MCF 10A (cell line): ENCODE measurements around the gene TEDC2. TPM values are rescaled to one million over a fixed set of nuclear protein-coding genes. Genes with fewer than 3 reads are reported as not detected.
A peak's percentile ranks its signal among the peaks of the same experiment; 100 is the strongest.

Experiments
- BruUV-seq: library from RNA; stranded (reverse); fragments of 400-500 nt; replicated peaks from 2 replicates; lab custom pipeline; 2021; lab: Mats Ljungman, UMichigan
- CTCF ChIA-PET: fragments of 300-600 bp; sonication (Branson Sonifier 250); formaldehyde crosslinking; extraction: SDS; loops from one replicate; lab custom pipeline; 2021; ENCODE audit warnings: antibody characterized with exemption, inconsistent platforms; lab: Yijun Ruan, JAX
- POLR2A ChIA-PET: fragments of 300-600, 350-650 bp; sonication (Branson Sonifier 250); formaldehyde crosslinking; extraction: SDS; loops from one replicate; lab custom pipeline; 2020; ENCODE audit warnings: antibody characterized with exemption, inconsistent platforms; lab: Yijun Ruan, JAX
- DNase-seq: peaks from one replicate; pipeline ENCODE4 v3.0.0-alpha.2; 2018; ENCODE audit not compliant: unreplicated experiment
- H3K27ac Mint-ChIP-seq: one replicate; pipeline ENCODE4 v1.8.0; 2022; ENCODE audit warnings: mild to moderate bottlenecking, low read depth, mixed read lengths; ENCODE audit not compliant: unreplicated experiment
- H3K27me3 Mint-ChIP-seq: one replicate; pipeline ENCODE4 v1.8.0; 2022; ENCODE audit warnings: mixed read lengths; ENCODE audit not compliant: insufficient read depth, unreplicated experiment
- H3K36me3 Mint-ChIP-seq: one replicate; pipeline ENCODE4 v1.8.0; 2022; ENCODE audit warnings: mild to moderate bottlenecking, moderate library complexity, mixed read lengths; ENCODE audit not compliant: insufficient read depth, unreplicated experiment
- H3K4me1 Mint-ChIP-seq: one replicate; pipeline ENCODE4 v1.8.0; 2022; ENCODE audit warnings: mixed read lengths; ENCODE audit not compliant: insufficient read depth, unreplicated experiment
- H3K4me3 Mint-ChIP-seq: one replicate; pipeline ENCODE4 v1.8.0; 2022; ENCODE audit warnings: mild to moderate bottlenecking, moderate library complexity, mixed read lengths; ENCODE audit not compliant: unreplicated experiment
- H3K9me3 Mint-ChIP-seq: one replicate; pipeline ENCODE4 v1.8.0; 2022; ENCODE audit warnings: mixed read lengths; ENCODE audit not compliant: unreplicated experiment
- CTCF ChIP-seq: fragments of 200-600 bp; IDR thresholded peaks from one replicate; pipeline ENCODE4 v1.8.0; 2022; ENCODE audit warnings: antibody characterized with exemption, mild to moderate bottlenecking; ENCODE audit not compliant: unreplicated experiment
- intact Hi-C: fragments of 100-400 bp; cut with micrococcal nuclease; formaldehyde crosslinking; loops from 2 replicates; pipeline ENCODE4 v1.14.1; 2022
- total RNA-seq: library from RNA; stranded (reverse); gene quantifications from 2 replicates; pipeline ENCODE4 v1.2.3, GENCODE V29; 2022

TEDC2 gene
- total RNA-seq, 1 experiment from 2014 or later, result 6.9 TPM

DNA sequence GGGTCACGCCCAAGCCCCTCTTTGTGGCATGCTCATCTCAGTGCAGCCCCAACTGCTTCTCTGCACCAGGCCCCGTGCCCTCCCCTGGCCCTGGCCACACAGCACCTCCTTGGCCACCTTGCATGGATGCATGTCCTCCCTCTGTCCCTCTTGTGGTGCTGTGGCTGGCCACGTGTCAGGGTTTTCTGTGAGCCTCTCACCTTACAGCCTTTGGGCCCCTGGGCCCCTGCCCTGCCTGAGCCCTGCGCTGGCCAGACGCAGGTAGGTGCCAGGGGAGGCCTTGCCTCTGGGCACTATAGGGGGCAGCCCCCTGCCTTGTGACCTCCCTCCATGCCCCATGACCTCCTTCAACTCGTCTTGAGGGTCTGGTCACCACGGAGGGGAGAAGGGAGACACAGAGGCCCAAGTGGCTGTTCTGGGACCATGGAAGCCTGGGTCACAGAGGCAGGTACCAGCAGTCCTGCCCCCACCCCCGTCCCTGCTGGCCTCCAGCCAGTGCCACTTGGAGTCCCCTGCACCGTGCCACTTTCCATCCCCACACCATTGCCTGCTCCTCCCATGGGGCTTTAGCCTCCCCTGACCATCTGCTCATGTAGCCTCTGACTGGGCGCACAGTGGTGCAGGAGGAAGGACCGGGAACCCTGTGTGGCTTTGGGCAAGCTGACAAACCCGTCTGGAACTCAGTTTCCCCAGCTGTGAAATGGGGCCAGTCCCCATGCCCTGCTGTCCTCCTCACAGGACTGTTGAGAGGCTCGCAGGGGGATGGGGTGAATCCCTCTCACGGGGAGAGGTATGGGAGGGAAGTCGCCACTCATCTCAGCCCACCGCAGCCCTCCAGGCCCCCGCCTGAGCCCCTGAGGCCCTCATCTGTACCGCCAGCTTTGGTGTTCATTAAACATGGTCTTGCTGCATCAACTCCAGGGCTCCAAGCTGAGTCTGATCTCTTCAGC lies 42.3 kb downstream of the TEDC2 start:
- Mint-ChIP-seq H3K27me3 (no peaks in the 10 kb centered on the region), H3K27ac (no peak overlapping the region), H3K9me3 (no peaks in the 10 kb centered on the region), H3K4me1 (peaks cover 5% of the 10 kb centered on the region), H3K36me3 (peaks cover 8% of the 10 kb centered on the region), H3K4me3 (no peak overlapping the region)
- no peak for TF ChIP-seq CTCF
- ChIA-PET POLR2A (interaction anchor here (1.4 to 1.5 kb wide), 3 partner anchors 72 to 250 kb away, joined by 4 to 11 read pairs (median 4); partner anchors contain the start of genes CCNF and ECI1), CTCF (interaction anchor here (0.6 to 2.8 kb wide), 16 partner anchors 8 to 305 kb away, joined by 3 to 15 read pairs (median 4); partner anchors contain the start of gene CCNF)
- no TSS peak for BruUV-seq
- intact Hi-C loops, result loop anchor here (1.0 to 2.0 kb wide), 2 partner anchors 162 to 307 kb away; partner anchors contain the start of gene ABCA3
- no peak for DNase-seq

DNA sequence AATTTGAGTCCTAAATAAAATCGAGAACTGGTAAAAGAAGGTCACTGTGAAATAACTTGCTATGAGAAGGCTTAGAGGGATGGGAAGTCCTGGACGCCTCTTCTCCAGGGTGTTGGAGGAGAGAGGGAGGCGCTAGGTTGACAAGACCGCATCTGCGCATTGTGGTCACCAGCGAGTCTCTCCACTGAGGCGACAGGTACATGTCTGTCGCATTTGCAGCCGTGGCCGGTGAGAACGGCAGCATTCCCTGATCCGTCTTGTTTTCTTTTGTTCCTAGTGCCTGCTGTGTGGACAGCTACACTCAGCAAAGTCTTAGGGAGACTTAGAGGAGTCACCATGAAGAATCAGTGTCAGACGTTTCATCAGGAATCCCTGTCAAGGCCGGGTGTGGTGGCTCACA lies 45.8 kb downstream of the TEDC2 start:
- no peak for TF ChIP-seq CTCF
- Mint-ChIP-seq H3K27me3 (no peaks in the 10 kb centered on the region), H3K36me3 (no peaks in the 10 kb centered on the region), H3K9me3 (no peaks in the 10 kb centered on the region), H3K4me3 (no peak overlapping the region), H3K27ac (peak overlapping the region; percentile 7), H3K4me1 (no peaks in the 10 kb centered on the region)
- no peak for DNase-seq
- CTCF ChIA-PET, result interaction anchor here (0.5 kb wide), 1 partner anchor 88 kb away, joined by 3 read pairs; no protein-coding TSS in a partner anchor
- BruUV-seq, result no TSS peak
- POLR2A ChIA-PET, result interaction anchor here (0.6 kb wide), 1 partner anchor 254 kb away, joined by 3 read pairs; the partner anchor contains the start of gene ECI1
- intact Hi-C loops, result no loop called here

- no peaks in the 10 kb centered on the region for H3K4me1 Mint-ChIP-seq
- H3K27me3 Mint-ChIP-seq, result no peaks in the 10 kb centered on the region
- no peaks in the 10 kb centered on the region for H3K9me3 Mint-ChIP-seq
- CTCF ChIA-PET, result interaction anchor here (0.7 to 1.3 kb wide), 2 partner anchors 77 to 167 kb away, joined by 3 to 4 read pairs; partner anchors contain the start of gene ABCA3
- H3K27ac Mint-ChIP-seq, result no peak overlapping the region
- TF ChIP-seq CTCF, result no peak
- POLR2A ChIA-PET, result no interaction called here
- H3K36me3 Mint-ChIP-seq, result no peaks in the 10 kb centered on the region
- intact Hi-C loops, result no loop called here
- H3K4me3 Mint-ChIP-seq, result no peak overlapping the region
- no TSS peak for BruUV-seq
- no peak for DNase-seq
Observed at GRCh38 chr16:2507052-2507659, 47.2 kb downstream of the TEDC2 start.

DNA sequence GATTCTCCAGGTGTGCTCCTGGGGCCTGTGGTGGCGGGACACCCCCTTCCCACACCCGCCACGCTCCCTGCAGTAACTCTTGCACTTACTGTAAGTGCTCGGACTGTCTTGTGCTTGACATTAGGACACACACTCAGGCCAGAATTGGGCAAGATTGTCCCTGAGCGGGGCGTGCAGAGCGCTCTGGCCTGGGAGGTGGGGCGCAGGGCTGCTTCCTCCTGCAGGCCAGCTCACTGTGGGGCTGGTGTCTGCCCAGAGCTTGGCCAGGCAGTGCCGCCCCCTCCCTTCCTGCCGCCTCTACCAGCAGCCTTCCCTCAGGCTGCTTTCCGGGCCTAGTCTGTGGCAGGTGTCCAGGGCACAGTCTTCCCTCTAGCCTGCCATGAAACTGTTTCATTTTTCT lies 47.8 kb downstream of the TEDC2 start:
- no TSS peak for BruUV-seq
- DNase-seq, result no peak
- TF ChIP-seq CTCF, result no peak
- intact Hi-C loops, result no loop called here
- no peaks in the 10 kb centered on the region for H3K9me3 Mint-ChIP-seq
- H3K36me3 Mint-ChIP-seq, result no peaks in the 10 kb centered on the region
- H3K4me3 Mint-ChIP-seq, result no peak overlapping the region
- peaks cover 2% of the 10 kb centered on the region for H3K4me1 Mint-ChIP-seq
- POLR2A ChIA-PET, result no interaction called here
- CTCF ChIA-PET, result interaction anchor here (1.3 kb wide), 1 partner anchor 167 kb away, joined by 4 read pairs; the partner anchor contains the start of gene ABCA3
- no peak overlapping the region for H3K27ac Mint-ChIP-seq
- no peaks in the 10 kb centered on the region for H3K27me3 Mint-ChIP-seq
